ENCODE results near the gene PRKCE. TPM values are rescaled to one million over a fixed set of nuclear protein-coding genes. Genes with fewer than 3 reads are reported as not detected.
A peak's percentile ranks its signal among the peaks of the same experiment; 100 is the strongest.

The PRKCE gene
- total and polyA plus RNA-seq, 2 donors (not counting 1 experiment from before 2014, with no cell fraction given), result 14.1 to 19.0 TPM

- no peak for DNase-seq (ENCODE audit: low read depth in 2 of 2)
- Histone ChIP-seq H4K20me1 (ENCODE audit: control insufficient read depth, extremely low read depth, insufficient read depth, low read length) (no peaks in the 10 kb centered on the region), H3K27ac (ENCODE audit: insufficient read depth, low read length) (no peak overlapping the region), H3K27me3 (ENCODE audit: control insufficient read depth, insufficient read depth, low read length) (no peaks in the 10 kb centered on the region), H3K79me2 (ENCODE audit: control insufficient read depth, insufficient read depth, low read length) (peaks cover 2% of the 10 kb centered on the region), H3K9ac (ENCODE audit: insufficient read depth, low read length) (no peak overlapping the region), H3K4me2 (ENCODE audit: extremely low read depth, insufficient read depth, low read length) (no peak overlapping the region), H3K4me1 (ENCODE audit: control insufficient read depth, extremely low read depth, insufficient read depth, low read length) (peaks cover 3% of the 10 kb centered on the region), H3K9me3 (ENCODE audit: control insufficient read depth, insufficient read depth, low read depth, low read length) (no peaks in the 10 kb centered on the region), H2AFZ (ENCODE audit: low read length) (no peak overlapping the region), H3K4me3 (replicated peaks in 1 of 4; ENCODE audit: control extremely low read depth in 1 of 4, insufficient read depth in 1 of 4, low read depth in 3 of 4, low read length in 4 of 4) (no peak overlapping the region), H3K36me3 (ENCODE audit: control insufficient read depth, insufficient read depth, low read length) (no peaks in the 10 kb centered on the region)
- TF ChIP-seq CTCF (conservative IDR thresholded peaks at IDR 0.05 in 1 of 2, IDR thresholded peaks at IDR 0.05 in 1 of 2; ENCODE audit: low read depth in 1 of 2, low read length in 2 of 2), result no peak
- no peak for TF ChIP-seq EZH2 (IDR thresholded peaks at IDR 0.05; ENCODE audit: low read length, missing control alignments)
Measured at GRCh38 chr2:45664635-45665261, 13.3 kb downstream of the PRKCE start.

- no peaks in the 10 kb centered on the region for H3K27me3 ChIP-seq (ENCODE audit: control insufficient read depth, insufficient read depth, low read length)
- no peak overlapping the region for H3K4me3 ChIP-seq (replicated peaks in 1 of 4; ENCODE audit: control extremely low read depth in 1 of 4, insufficient read depth in 1 of 4, low read depth in 3 of 4, low read length in 4 of 4)
- peaks cover 3% of the 10 kb centered on the region for H3K4me1 ChIP-seq (ENCODE audit: control insufficient read depth, extremely low read depth, insufficient read depth, low read length)
- H3K9me3 ChIP-seq (ENCODE audit: control insufficient read depth, insufficient read depth, low read depth, low read length), result no peaks in the 10 kb centered on the region
- H3K79me2 ChIP-seq (ENCODE audit: control insufficient read depth, insufficient read depth, low read length), result peaks cover 2% of the 10 kb centered on the region
- H3K4me2 ChIP-seq (ENCODE audit: extremely low read depth, insufficient read depth, low read length), result no peak overlapping the region
- no peak overlapping the region for H3K27ac ChIP-seq (ENCODE audit: insufficient read depth, low read length)
- DNase-seq (ENCODE audit: low read depth in 2 of 2), result no peak
- no peaks in the 10 kb centered on the region for H3K36me3 ChIP-seq (ENCODE audit: control insufficient read depth, insufficient read depth, low read length)
- TF ChIP-seq CTCF (conservative IDR thresholded peaks at IDR 0.05 in 1 of 2, IDR thresholded peaks at IDR 0.05 in 1 of 2; ENCODE audit: low read depth in 1 of 2, low read length in 2 of 2), result no peak
- TF ChIP-seq EZH2 (IDR thresholded peaks at IDR 0.05; ENCODE audit: low read length, missing control alignments), result no peak
- no peak overlapping the region for H2AFZ ChIP-seq (ENCODE audit: low read length)
- no peak overlapping the region for H3K9ac ChIP-seq (ENCODE audit: insufficient read depth, low read length)
- H4K20me1 ChIP-seq (ENCODE audit: control insufficient read depth, extremely low read depth, insufficient read depth, low read length), result no peaks in the 10 kb centered on the region
Measured at GRCh38 chr2:45668509-45668908, 17.0 kb downstream of the PRKCE start.

- no peaks in the 10 kb centered on the region for H3K9me3 ChIP-seq (ENCODE audit: control insufficient read depth, insufficient read depth, low read depth, low read length)
- TF ChIP-seq EZH2 (IDR thresholded peaks at IDR 0.05; ENCODE audit: low read length, missing control alignments), result no peak
- TF ChIP-seq CTCF (conservative IDR thresholded peaks at IDR 0.05 in 1 of 2, IDR thresholded peaks at IDR 0.05 in 1 of 2; ENCODE audit: low read depth in 1 of 2, low read length in 2 of 2), result no peak
- no peak overlapping the region for H3K4me3 ChIP-seq (replicated peaks in 1 of 4; ENCODE audit: control extremely low read depth in 1 of 4, insufficient read depth in 1 of 4, low read depth in 3 of 4, low read length in 4 of 4)
- H3K4me1 ChIP-seq (ENCODE audit: control insufficient read depth, extremely low read depth, insufficient read depth, low read length), result peaks cover 3% of the 10 kb centered on the region
- H3K36me3 ChIP-seq (ENCODE audit: control insufficient read depth, insufficient read depth, low read length), result no peaks in the 10 kb centered on the region
- peak in 1 of 2 donors; percentile 89 for DNase-seq (ENCODE audit: low read depth in 2 of 2)
- H3K27ac ChIP-seq (ENCODE audit: insufficient read depth, low read length), result peak overlapping the region; percentile 9
- peaks cover 1% of the 10 kb centered on the region for H4K20me1 ChIP-seq (ENCODE audit: control insufficient read depth, extremely low read depth, insufficient read depth, low read length)
- no peak overlapping the region for H3K9ac ChIP-seq (ENCODE audit: insufficient read depth, low read length)
- H2AFZ ChIP-seq (ENCODE audit: low read length), result no peak overlapping the region
- H3K79me2 ChIP-seq (ENCODE audit: control insufficient read depth, insufficient read depth, low read length), result peaks cover 2% of the 10 kb centered on the region
- no peak overlapping the region for H3K4me2 ChIP-seq (ENCODE audit: extremely low read depth, insufficient read depth, low read length)
- no peaks in the 10 kb centered on the region for H3K27me3 ChIP-seq (ENCODE audit: control insufficient read depth, insufficient read depth, low read length)
Measured at GRCh38 chr2:45669032-45669486, 17.6 kb downstream of the PRKCE start.

All from fibroblast of lung (primary cell).